HG03575 (cell line): Measurements from ENCODE around the gene TAF6.

Experiments used
- ATAC-seq: cut with Tn5 transposase; IDR thresholded peaks from one replicate; pipeline ENCODE4 v1.9.1; 2021; ENCODE audit not compliant: unreplicated experiment, insufficient number of reproducible peaks, low FRiP score; ENCODE audit errors: extremely low read depth

Gene TAF6

GRCh38 chr7:100126931-100127865 lies 8.0 kb upstream of the TAF6 start, which contains the start of gene MBLAC1:
TSS of gene MBLAC1 (plus strand) at chr7:100126967. CDS start at chr7:100127396, 429 bp downstream.
- ATAC-seq = no peak

GRCh38 chr7:100126239-100126930 lies 7.2 kb upstream of the TAF6 start:
- ATAC-seq = no peak

DNA sequence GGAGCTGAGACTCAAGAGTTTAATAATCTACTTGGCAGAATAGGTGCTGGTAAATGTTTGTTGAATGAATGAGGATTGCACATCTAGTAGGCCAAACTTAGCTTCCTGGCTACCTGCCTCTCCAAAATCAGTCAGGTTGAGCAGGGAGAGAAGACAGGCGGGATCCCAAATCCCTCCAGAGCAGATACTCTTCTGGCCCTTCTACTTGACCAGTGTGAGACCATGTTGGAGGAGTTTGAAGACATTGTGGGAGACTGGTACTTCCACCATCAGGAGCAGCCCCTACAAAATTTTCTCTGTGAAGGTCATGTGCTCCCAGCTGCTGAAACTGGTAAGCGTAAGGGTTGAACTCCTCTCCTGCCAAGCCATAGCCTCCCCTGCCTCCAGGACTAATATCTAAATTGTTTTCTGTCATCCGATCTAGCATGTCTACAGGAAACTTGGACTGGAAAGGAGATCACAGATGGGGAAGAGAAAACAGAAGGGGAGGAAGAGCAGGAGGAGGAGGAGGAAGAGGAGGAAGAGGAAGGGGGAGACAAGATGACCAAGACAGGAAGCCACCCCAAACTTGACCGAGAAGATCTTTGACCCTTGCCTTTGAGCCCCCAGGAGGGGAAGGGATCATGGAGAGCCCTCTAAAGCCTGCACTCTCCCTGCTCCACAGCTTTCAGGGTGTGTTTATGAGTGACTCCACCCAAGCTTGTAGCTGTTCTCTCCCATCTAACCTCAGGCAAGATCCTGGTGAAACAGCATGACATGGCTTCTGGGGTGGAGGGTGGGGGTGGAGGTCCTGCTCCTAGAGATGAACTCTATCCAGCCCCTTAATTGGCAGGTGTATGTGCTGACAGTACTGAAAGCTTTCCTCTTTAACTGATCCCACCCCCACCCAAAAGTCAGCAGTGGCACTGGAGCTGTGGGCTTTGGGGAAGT lies 5.4 kb upstream of the TAF6 start:
- ATAC-seq = no peak

- ATAC-seq = no peak
These were observed 3.4 kb upstream of the TAF6 start for GRCh38 chr7:100122568-100122967.

DNA sequence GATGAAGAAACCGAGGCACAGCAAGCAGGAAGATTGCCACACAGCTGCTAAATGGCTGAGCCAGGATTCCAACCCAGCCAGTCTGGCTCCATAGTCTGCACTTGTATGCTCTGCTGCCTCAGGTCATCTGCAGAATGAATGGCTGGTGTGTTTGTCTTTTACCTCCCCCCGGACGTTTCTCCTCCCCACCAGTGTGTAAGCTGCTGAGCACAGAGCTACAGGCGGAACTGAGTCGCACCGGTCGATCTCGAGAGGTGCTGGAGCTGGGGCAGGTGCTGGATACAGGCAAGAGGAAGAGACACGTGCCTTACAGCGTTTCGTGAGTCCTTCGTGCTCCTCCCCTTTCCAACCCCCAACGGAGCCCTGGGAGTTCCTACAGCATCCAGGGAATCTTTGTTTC lies 2.9 kb upstream of the TAF6 start:
- ATAC-seq = no peak

DNA sequence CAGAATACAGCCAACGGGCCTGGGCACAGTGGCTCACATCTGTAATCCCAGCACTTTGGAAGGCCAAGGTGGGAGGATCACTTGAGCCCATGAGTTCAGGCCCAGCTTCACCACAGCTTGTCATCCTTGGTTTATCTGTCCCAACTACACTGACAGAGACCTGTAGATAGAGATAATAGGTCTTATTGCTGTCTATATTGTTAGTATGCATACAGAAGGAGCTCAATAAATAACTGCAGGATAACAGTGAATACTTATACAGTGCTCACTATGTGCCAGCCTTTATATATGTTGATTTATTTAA lies 1.5 kb upstream of the TAF6 start:
- ATAC-seq = no peak

DNA sequence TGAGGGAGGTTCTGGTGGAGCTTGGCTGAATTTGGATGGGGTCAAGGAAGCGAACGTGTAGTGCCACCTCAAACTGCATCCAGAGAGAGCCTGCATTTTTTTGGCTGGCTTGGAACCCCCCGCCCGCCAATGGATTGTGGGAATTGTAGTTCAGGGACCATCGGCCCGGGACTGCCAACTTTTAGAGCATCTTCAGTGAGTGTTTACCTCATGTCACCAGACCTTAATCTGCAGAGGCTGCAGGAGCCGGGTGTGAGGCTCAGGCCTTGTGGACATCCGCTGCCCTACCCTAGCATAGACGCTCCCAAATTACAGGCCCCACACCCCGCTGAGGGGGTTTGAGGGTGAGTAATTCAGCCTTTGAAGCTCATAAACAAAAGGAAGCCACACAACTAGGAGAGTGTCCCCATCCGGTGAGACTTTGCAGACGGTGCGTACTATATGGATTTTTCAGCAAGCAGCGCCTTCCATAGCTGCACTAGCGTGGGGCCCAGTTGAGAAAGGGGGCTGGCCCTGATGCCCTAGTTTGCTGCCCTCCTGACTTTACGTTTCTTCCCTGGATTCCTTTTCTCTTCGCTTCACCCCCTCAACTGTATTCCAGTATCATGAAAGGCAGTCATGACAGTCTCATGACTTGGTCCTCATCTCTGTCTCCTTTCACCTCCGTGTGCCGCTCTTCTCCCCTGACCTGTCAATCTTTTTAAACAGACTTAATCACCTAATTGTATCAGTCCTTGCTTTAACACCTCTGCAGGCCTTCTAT lies 993 bp upstream of the TAF6 start:
- ATAC-seq = no peak

DNA sequence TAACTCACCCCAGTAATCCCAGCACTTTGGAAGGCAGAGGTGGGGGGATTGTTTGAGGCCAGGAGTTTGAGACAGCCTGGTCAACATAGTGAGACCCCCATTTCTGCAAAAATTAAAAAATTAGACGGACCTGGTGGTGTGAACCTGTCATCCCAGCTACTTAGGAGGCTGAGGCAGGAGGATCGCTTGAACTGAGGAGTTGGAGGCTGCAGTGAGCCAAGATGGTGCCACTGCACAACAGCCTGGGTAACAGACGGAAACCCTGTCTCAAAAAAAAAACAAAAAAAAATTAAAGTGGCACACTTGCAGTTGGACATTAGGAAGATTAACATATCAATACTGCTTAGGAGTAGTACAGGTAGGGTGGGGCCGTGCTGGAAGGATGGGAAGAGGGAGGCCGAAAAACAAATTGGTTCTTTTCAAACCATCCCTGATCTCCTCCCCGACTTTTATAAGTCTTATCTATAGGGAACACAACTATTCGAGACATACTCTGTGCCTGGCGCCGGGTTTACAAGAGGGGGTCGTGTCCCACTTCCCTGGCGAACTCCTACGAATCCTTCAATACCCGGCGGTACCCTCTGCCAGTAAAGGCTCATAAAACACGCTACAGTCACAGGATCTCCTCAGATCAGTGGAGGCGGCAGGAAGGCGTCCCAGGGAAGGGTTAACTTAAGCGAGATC lies 628 bp downstream of the TAF6 start:
- no peak for ATAC-seq

DNA sequence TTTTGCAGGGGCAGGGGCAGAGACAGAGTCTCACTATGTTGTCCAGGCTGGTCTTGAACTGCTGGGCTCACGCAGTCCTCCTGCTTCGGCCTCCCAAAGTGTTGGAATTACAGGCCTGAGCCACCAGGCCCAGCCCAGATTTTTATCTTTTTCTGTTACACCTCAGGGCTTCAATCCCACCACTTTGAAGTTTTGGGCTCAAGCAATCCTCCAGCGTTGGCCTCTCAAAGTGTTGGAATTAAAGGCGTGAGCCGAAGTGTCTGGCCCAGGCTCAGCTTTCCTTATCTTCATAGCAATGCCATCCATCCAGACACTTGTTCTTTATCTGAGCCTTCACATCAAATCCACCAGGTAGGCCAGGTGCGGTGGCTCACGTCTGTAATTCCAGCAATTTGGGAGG lies 4.1 kb downstream of the TAF6 start:
- no peak for ATAC-seq

- no peak for ATAC-seq
These were observed 7.2 kb downstream of the TAF6 start for GRCh38 chr7:100111914-100112313.

DNA sequence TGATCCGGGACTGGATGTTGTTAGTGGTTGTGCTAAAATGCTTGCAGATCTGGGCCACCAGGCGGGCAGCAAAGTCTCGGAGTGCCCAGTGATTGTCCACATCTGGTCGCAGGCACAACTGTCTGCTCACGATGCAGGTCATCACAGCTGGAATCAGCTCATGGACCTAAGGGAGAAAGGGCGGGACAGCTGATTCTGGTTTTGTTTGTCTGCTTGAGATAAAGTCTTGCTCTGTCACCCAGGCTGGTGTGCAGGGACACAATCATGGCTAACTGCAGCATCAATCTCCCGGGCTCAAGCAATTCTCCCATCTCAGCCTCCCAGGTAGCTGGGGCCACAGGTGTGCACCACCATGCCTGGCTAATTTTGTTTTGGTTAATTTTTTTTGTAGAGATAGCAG lies 8.0 kb downstream of the TAF6 start:
- ATAC-seq = no peak

- no peak for ATAC-seq
These were observed 9.5 kb downstream of the TAF6 start for GRCh38 chr7:100109521-100110163.

- no peak for ATAC-seq
These were observed 11.3 kb downstream of the TAF6 start for GRCh38 chr7:100107890-100108289.

GRCh38 chr7:100107125-100107737 lies 11.9 kb downstream of the TAF6 start:
- ATAC-seq = no peak

DNA sequence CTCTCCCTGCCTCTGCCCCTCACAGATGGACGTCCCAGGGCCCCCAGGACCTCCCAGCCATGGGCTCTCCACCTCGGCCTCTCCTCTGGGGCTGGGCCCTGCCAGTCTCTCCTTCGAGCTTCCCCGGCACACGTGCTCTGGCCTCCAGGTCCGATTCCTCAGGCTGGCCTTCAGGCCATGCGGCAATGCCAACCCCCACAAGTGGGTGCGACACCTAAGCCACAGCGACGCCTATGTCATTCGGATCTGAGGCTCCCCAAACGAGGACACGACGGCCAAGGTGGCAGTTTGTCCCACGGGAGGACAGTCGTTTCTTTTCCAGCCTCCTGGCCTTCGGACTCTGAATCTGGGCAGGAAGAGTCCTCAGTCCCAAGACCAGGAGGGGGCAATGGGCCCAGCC lies 12.5 kb downstream of the TAF6 start:
- no peak for ATAC-seq

DNA sequence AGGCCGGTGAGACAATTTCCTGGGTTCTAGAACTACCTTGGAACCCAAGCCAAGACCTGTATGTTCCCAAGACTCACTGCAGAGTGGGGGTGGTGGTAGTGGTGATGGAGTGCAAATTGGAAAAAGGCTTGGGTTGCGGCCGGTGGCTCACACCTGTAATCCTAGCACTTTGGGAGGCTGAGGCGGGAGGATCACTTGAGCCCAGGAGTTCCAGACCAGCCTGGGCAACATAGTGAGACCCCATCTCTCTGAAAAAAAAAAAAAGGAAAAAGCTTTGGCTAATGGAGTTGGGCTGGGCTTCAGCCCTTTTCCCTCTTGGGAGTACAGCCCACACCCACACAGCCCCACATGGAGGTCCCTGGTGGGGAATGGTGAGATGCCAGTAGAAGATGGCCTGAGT lies 13.6 kb downstream of the TAF6 start:
- no peak for ATAC-seq
